Measurements from ENCODE around the gene FGFBP1.

DNA sequence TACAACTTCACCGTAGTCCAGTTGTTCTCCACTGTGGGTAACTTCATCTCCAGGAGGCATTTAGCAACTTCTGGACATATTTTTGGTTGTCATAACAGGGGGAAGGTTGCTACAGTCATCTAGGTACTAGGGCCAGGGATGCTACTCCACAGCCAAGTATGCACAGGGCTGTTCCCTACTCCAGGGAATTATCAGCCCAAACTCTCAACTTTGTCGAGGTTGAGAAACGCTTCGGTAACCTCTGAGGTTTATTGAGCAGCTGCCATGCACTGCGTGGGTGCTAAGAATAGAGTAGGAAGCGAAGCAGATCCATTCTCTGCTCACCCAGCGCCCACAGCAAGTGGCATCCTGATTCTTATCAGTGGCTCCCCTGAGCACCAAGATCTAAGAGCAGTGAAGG lies 8.2 kb downstream of the FGFBP1 start:
- TF ChIP-seq, protein P1, sequence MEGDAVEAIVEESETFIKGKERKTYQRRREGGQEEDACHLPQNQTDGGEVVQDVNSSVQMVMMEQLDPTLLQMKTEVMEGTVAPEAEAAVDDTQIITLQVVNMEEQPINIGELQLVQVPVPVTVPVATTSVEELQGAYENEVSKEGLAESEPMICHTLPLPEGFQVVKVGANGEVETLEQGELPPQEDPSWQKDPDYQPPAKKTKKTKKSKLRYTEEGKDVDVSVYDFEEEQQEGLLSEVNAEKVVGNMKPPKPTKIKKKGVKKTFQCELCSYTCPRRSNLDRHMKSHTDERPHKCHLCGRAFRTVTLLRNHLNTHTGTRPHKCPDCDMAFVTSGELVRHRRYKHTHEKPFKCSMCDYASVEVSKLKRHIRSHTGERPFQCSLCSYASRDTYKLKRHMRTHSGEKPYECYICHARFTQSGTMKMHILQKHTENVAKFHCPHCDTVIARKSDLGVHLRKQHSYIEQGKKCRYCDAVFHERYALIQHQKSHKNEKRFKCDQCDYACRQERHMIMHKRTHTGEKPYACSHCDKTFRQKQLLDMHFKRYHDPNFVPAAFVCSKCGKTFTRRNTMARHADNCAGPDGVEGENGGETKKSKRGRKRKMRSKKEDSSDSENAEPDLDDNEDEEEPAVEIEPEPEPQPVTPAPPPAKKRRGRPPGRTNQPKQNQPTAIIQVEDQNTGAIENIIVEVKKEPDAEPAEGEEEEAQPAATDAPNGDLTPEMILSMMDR (conservative IDR thresholded peaks at IDR 0.05) = no peak
- TF ChIP-seq ZFX (IDR thresholded peaks at IDR 0.05) = no peak
